A549 (cell line): ENCODE measurements around the gene GALNT4. TPM values are rescaled to one million over a fixed set of nuclear protein-coding genes. Genes with fewer than 3 reads are reported as not detected.

ENCODE experiments used
- ATAC-seq, 2 experiments: fragments of 200-7000 bp in 1 of 2; fragments of >200 bp in 1 of 2; cut with Nextera tagmentation in 1 of 2; cut with Tn5 transposase in 1 of 2; 3 replicates each; pipeline versions ENCODE4 v1.8.0 to v1.9.1; 2018 to 2020; ENCODE audit warnings: mild to moderate bottlenecking in 1 of 2, moderate library complexity in 1 of 2
- CTCF ChIA-PET: fragments of 300-600 bp; sonication (Branson Sonifier 250); formaldehyde crosslinking; extraction: SDS; loops from one replicate; lab custom pipeline; 2021; ENCODE audit warnings: antibody characterized with exemption, inconsistent platforms; lab: Yijun Ruan, JAX
- POLR2A ChIA-PET: fragments of 350-600 bp; formaldehyde crosslinking; extraction: SDS; loops from one replicate; lab custom pipeline; 2021; ENCODE audit warnings: antibody characterized with exemption, inconsistent platforms; lab: Yijun Ruan, JAX
- DNase-seq, 2 experiments: peaks; one replicate each; pipeline versions ENCODE4 v3.0.0 to v3.0.0-alpha.2; 2011 to 2016; ENCODE audit warnings: low read depth in 1 of 2, low spot score in 1 of 2
- FAIRE-seq: peaks from 2 replicates; lab custom pipeline; 2011; peaks lifted over from hg19 to GRCh38; lab: Jason Lieb, UNC
- H3K27ac ChIP-seq, 2 experiments: fragments of >200 bp; sonication (Bioruptor Twin); formaldehyde crosslinking; 3 replicates each; pipeline ENCODE4 v1.5.1; 2016 to 2017
- H3K4me1 ChIP-seq: fragments of >200 bp; sonication (Bioruptor Twin); formaldehyde crosslinking; 3 replicates; pipeline ENCODE4 v1.6.1; 2016
- H3K4me2 ChIP-seq: fragments of >200 bp; sonication (Bioruptor Twin); formaldehyde crosslinking; 3 replicates; pipeline ENCODE4 v1.6.1; 2016
- H3K4me3 ChIP-seq: fragments of >200 bp; sonication (Bioruptor Twin); formaldehyde crosslinking; 3 replicates; pipeline ENCODE4 v1.5.1; 2016
- H3K9me3 ChIP-seq: fragments of >200 bp; sonication (Bioruptor Twin); formaldehyde crosslinking; 3 replicates; pipeline ENCODE4 v1.6.1; 2016
- BHLHE40 ChIP-seq: IDR thresholded peaks from 2 replicates; pipeline ENCODE4 v1.6.1; 2012; ENCODE audit warnings: low read depth, low read length, inconsistent platforms
- CHD2 ChIP-seq: fragments of 150-350 bp; IDR thresholded peaks from 2 replicates; pipeline ENCODE4 v1.6.1; 2014; ENCODE audit warnings: low read length; ENCODE audit not compliant: partially characterized antibody
- EHF ChIP-seq: fragments of 250-450 bp; sonication (Bioruptor Pico); IDR thresholded peaks from 2 replicates; pipeline ENCODE4 v1.5.0; 2020; ENCODE audit warnings: mild to moderate bottlenecking
- EP300 ChIP-seq, 2 experiments: fragments of >200 bp; sonication (Bioruptor Twin); formaldehyde crosslinking; IDR thresholded peaks; 2 replicates in 1 of 2; 3 replicates in 1 of 2; pipeline ENCODE4 v1.6.1; 2016 to 2017
- ESRRA ChIP-seq: fragments of 150-350 bp; IDR thresholded peaks from 2 replicates; pipeline ENCODE4 v1.6.1; 2014; ENCODE audit warnings: mild to moderate bottlenecking, low read length, borderline replicate concordance
- HEYL ChIP-seq: fragments of 250-450 bp; sonication (Bioruptor Pico); IDR thresholded peaks from 2 replicates; pipeline ENCODE4 v1.8.0; 2021; ENCODE audit warnings: mild to moderate bottlenecking, moderate library complexity
- HOXB5 ChIP-seq: fragments of 250-450 bp; sonication (Bioruptor Pico); IDR thresholded peaks from 2 replicates; pipeline ENCODE4 v1.5.0; 2020; ENCODE audit warnings: mild to moderate bottlenecking, moderate library complexity
- KDM1A ChIP-seq: fragments of 200-600 bp; sonication (generic); IDR thresholded peaks from 2 replicates; pipeline ENCODE4 v1.6.1; 2016; ENCODE audit warnings: low read depth, mild to moderate bottlenecking
- KDM5A ChIP-seq: fragments of 200-600 bp; sonication (generic); IDR thresholded peaks from 2 replicates; pipeline ENCODE4 v1.6.1; 2016; ENCODE audit warnings: antibody characterized with exemption, mild to moderate bottlenecking
- MAZ ChIP-seq: fragments of 150-350 bp; IDR thresholded peaks from 2 replicates; pipeline ENCODE4 v1.6.1; 2014; ENCODE audit warnings: antibody characterized with exemption, low read depth, low read length, borderline replicate concordance
- MYC ChIP-seq: IDR thresholded peaks from 2 replicates; pipeline ENCODE4 v1.6.1; 2012; ENCODE audit warnings: mild to moderate bottlenecking, inconsistent platforms, low read length, improper control_type of control experiment, borderline replicate concordance
- NFE2L2 ChIP-seq: fragments of 150-350 bp; conservative IDR thresholded peaks from 2 replicates; pipeline ENCODE4 v1.6.1; 2014; ENCODE audit warnings: low read length
- NR3C1 ChIP-seq: fragments of >200 bp; sonication (Bioruptor Twin); formaldehyde crosslinking; IDR thresholded peaks from 3 replicates; pipeline ENCODE4 v1.6.1; 2017
- POLR2AphosphoS2 ChIP-seq: conservative IDR thresholded peaks from 2 replicates; pipeline ENCODE4 v1.6.1; 2012; ENCODE audit warnings: low read length, improper control_type of control experiment, inconsistent platforms
- TFCP2L1 ChIP-seq: fragments of 250-450 bp; sonication (Bioruptor Pico); IDR thresholded peaks from 2 replicates; pipeline ENCODE4 v1.5.0; 2021; ENCODE audit warnings: mild to moderate bottlenecking
- TP53 ChIP-seq: fragments of 250-450 bp; sonication (Bioruptor Pico); IDR thresholded peaks from 2 replicates; pipeline ENCODE4 v1.5.0; 2021; ENCODE audit warnings: mild to moderate bottlenecking, moderate library complexity
- ZC3H11A ChIP-seq: fragments of 450-650 bp; IDR thresholded peaks from 2 replicates; pipeline ENCODE4 v1.6.1; 2014; ENCODE audit warnings: antibody characterized with exemption, mild to moderate bottlenecking
- ZFP36 ChIP-seq: fragments of 450-650 bp; IDR thresholded peaks from 2 replicates; pipeline ENCODE4 v1.6.1; 2014; ENCODE audit warnings: borderline replicate concordance; ENCODE audit not compliant: partially characterized antibody
- ZNF302 ChIP-seq: fragments of 250-450 bp; sonication (Bioruptor Pico); IDR thresholded peaks from 2 replicates; pipeline ENCODE4 v1.9.0; 2021; ENCODE audit warnings: inconsistent platforms, mild to moderate bottlenecking, moderate library complexity
- WGBS: methylation state at CpG from one replicate; pipeline ENCODE4 v1.1.6; 2017; ENCODE audit errors: missing lambda C conversion rate; 5-methylcytosine and 5-hydroxymethylcytosine counted together
- polyA plus RNA-seq, 4 experiments: library from polyadenylated mRNA; depleted of rRNA in 3 of 4; stranded (reverse); fragments of >200 nt; fragmentation: RNase III in 1 of 4; extraction: RNeasy Plus Mini Kit Qiagen cat#74134 plus additional on column Dnase treatment in 1 of 4; gene quantifications; 2 replicates in 3 of 4; 3 replicates in 1 of 4; pipeline ENCODE4 v1.2.3, GENCODE V29; 2011 to 2017
- TF ChIP-seq, protein P1 (sequence below): fragments of 450-650 bp; IDR thresholded peaks from 2 replicates; pipeline ENCODE4 v1.6.1; 2014; ENCODE audit warnings: antibody characterized with exemption
- TF ChIP-seq, protein P2 (sequence below): fragments of 250-450 bp; sonication (Bioruptor Pico); IDR thresholded peaks from 2 replicates; pipeline ENCODE4 v1.5.0; 2020; ENCODE audit warnings: low read depth, mild to moderate bottlenecking, moderate library complexity
- TF ChIP-seq, protein P3 (sequence below): fragments of 150-350 bp; IDR thresholded peaks from 2 replicates; pipeline ENCODE4 v1.6.1; 2014; ENCODE audit warnings: low read depth, mild to moderate bottlenecking, low read length
- TF ChIP-seq, protein P4 (sequence below): fragments of >200 bp; sonication (Bioruptor Twin); formaldehyde crosslinking; IDR thresholded peaks from 2 replicates; pipeline ENCODE4 v1.6.1; 2016

Gene GALNT4
- polyA plus RNA-seq, 2 of the 4 experiments (the other 2 are of a cell fraction), result 5.9 to 14.3 TPM

GRCh38 chr12:89497467-89497866 is 27.1 kb downstream of the GALNT4 start:
- ATAC-seq, result no peak

DNA sequence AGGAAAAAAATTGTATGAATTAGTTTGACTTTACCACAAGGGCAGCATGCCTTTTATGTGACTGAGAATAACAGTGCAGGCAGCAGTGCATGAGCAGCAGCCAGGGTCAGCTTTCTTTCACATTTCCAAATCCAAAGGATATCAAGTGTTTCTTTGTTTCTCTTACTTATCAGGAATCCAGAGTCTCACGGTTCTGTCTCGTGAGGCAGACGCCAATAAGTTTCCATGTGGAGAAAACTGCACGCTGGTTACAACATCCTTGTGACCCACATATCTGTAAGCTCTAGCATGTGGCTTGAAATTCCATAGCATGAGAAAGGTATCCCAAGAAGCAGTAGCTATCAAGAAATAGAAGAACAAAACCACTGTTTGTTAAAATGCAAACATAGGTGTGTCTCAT is 27.6 kb downstream of the GALNT4 start:
- no peaks in the 10 kb centered on the region for H3K9me3 ChIP-seq
- ChIA-PET POLR2A (no interaction called here), CTCF (interaction anchor here (1.2 kb wide), 2 partner anchors 15 to 446 kb away, joined by 3 read pairs; no protein-coding TSS in a partner anchor)
- 91% methylated on average over 4 of the region's 4 CpGs for WGBS
- peaks cover 18% of the 10 kb centered on the region for H3K4me1 ChIP-seq
- no peak overlapping the region for H3K4me3 ChIP-seq
- H3K27ac ChIP-seq, result no peak overlapping the region; a peak in 1 of 6 replicates
- FAIRE-seq (no peak), DNase-seq (no peak), ATAC-seq (no peak)
- no peak overlapping the region for H3K4me2 ChIP-seq
- TF ChIP-seq, protein P1, sequence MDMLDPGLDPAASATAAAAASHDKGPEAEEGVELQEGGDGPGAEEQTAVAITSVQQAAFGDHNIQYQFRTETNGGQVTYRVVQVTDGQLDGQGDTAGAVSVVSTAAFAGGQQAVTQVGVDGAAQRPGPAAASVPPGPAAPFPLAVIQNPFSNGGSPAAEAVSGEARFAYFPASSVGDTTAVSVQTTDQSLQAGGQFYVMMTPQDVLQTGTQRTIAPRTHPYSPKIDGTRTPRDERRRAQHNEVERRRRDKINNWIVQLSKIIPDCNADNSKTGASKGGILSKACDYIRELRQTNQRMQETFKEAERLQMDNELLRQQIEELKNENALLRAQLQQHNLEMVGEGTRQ, result no peak
- TF ChIP-seq KDM5A (no peak), ZFP36 (no peak), ESRRA (no peak), EHF (CRISPR knock-in tag) (no peak), BHLHE40 (no peak), KDM1A (no peak), HEYL (CRISPR knock-in tag) (no peak), ZC3H11A (no peak), NFE2L2 (no peak), TFCP2L1 (CRISPR knock-in tag) (no peak), MYC (no peak), CHD2 (no peak)
- TF ChIP-seq, protein P2, sequence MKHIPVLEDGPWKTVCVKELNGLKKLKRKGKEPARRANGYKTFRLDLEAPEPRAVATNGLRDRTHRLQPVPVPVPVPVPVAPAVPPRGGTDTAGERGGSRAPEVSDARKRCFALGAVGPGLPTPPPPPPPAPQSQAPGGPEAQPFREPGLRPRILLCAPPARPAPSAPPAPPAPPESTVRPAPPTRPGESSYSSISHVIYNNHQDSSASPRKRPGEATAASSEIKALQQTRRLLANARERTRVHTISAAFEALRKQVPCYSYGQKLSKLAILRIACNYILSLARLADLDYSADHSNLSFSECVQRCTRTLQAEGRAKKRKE (CRISPR knock-in tag), result no peak
- TF ChIP-seq, protein P3, sequence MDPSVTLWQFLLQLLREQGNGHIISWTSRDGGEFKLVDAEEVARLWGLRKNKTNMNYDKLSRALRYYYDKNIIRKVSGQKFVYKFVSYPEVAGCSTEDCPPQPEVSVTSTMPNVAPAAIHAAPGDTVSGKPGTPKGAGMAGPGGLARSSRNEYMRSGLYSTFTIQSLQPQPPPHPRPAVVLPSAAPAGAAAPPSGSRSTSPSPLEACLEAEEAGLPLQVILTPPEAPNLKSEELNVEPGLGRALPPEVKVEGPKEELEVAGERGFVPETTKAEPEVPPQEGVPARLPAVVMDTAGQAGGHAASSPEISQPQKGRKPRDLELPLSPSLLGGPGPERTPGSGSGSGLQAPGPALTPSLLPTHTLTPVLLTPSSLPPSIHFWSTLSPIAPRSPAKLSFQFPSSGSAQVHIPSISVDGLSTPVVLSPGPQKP, result no peak

More at GRCh38 chr12:89497467-89497866, 27.1 kb downstream of the GALNT4 start:
- WGBS, result 91% methylated on average over 4 of the region's 4 CpGs
- CTCF ChIA-PET, result interaction anchor here (0.6 kb wide), 1 partner anchor 38 kb away, joined by 3 read pairs; no protein-coding TSS in a partner anchor
- H3K4me3 ChIP-seq, result no peak overlapping the region
- DNase-seq (no peak), FAIRE-seq (no peak)
- POLR2A ChIA-PET, result no interaction called here
- H3K27ac ChIP-seq, result no peak overlapping the region; a peak in 1 of 6 replicates
- H3K9me3 ChIP-seq, result no peaks in the 10 kb centered on the region
- H3K4me1 ChIP-seq, result peaks cover 20% of the 10 kb centered on the region
- TF ChIP-seq BHLHE40 (no peak), HOXB5 (CRISPR knock-in tag) (no peak), EP300 (IDR thresholded peaks at IDR 0.05) (no peak), NR3C1 (no peak)
- no peak overlapping the region for H3K4me2 ChIP-seq

GRCh38 chr12:89494411-89495231 is 30.0 kb downstream of the GALNT4 start:
- DNase-seq, result no peak
- no peak overlapping the region for H3K4me2 ChIP-seq
- WGBS, result 88% methylated on average over 9 of the region's 9 CpGs
- H3K9me3 ChIP-seq, result no peaks in the 10 kb centered on the region
- H3K4me1 ChIP-seq, result peaks cover 15% of the 10 kb centered on the region
- H3K4me3 ChIP-seq, result no peak overlapping the region
- ATAC-seq, result no peak
- H3K27ac ChIP-seq, result no peak overlapping the region
- FAIRE-seq, result no peak
- CTCF ChIA-PET, result interaction anchor here (0.8 to 2.3 kb wide), 3 partner anchors 15 to 28 kb away, joined by 3 to 7 read pairs (median 3); no protein-coding TSS in a partner anchor
- POLR2A ChIA-PET, result no interaction called here
- TF ChIP-seq NR3C1, result no peak
- no peak for TF ChIP-seq EP300 (IDR thresholded peaks at IDR 0.05)
- TF ChIP-seq EHF (CRISPR knock-in tag), result no peak
- TF ChIP-seq, protein P4, sequence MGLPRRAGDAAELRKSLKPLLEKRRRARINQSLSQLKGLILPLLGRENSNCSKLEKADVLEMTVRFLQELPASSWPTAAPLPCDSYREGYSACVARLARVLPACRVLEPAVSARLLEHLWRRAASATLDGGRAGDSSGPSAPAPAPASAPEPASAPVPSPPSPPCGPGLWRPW, result no peak
- TF ChIP-seq, protein P3, result no peak
- no peak for TF ChIP-seq KDM1A
- TF ChIP-seq MAZ, result no peak
- TF ChIP-seq TP53 (CRISPR knock-in tag), result no peak
- TF ChIP-seq, protein P1, result no peak
- TF ChIP-seq, protein P2 (CRISPR knock-in tag), result no peak
- no peak for TF ChIP-seq HEYL (CRISPR knock-in tag)
- TF ChIP-seq ZNF302 (CRISPR knock-in tag), result no peak
- no peak for TF ChIP-seq CHD2
- TF ChIP-seq POLR2AphosphoS2, result no peak
- TF ChIP-seq ESRRA, result no peak
